NT2/D1 (cell line): ENCODE results near the gene CHST5.
A peak's percentile ranks its signal among the peaks of the same experiment; 100 is the strongest.

ENCODE experiments used
- DNase-seq: peaks from one replicate; pipeline ENCODE4 v3.0.0-alpha.2; 2011; ENCODE audit warnings: low read depth, low spot score
- H3K27me3 ChIP-seq: 2 replicates; pipeline ENCODE4 v1.6.0; 2011; ENCODE audit warnings: mild to moderate bottlenecking; ENCODE audit not compliant: insufficient read length, insufficient read depth
- H3K36me3 ChIP-seq: 2 replicates; pipeline ENCODE4 v1.6.1; 2011; ENCODE audit warnings: mild to moderate bottlenecking, low read length, mixed read lengths; ENCODE audit not compliant: insufficient read depth, insufficient read length
- H3K4me1 ChIP-seq: 2 replicates; pipeline ENCODE4 v1.5.1; 2011; ENCODE audit not compliant: insufficient read depth, insufficient read length
- H3K4me3 ChIP-seq: 2 replicates; pipeline ENCODE4 v1.5.1; 2011; ENCODE audit warnings: low read depth; ENCODE audit not compliant: insufficient read length
- H3K9ac ChIP-seq: 2 replicates; pipeline ENCODE4 v1.6.0; 2011; ENCODE audit warnings: low read depth; ENCODE audit not compliant: insufficient read length
- H3K9me3 ChIP-seq: 2 replicates; pipeline ENCODE4 v1.5.1; 2011; ENCODE audit warnings: mild to moderate bottlenecking, low read length; ENCODE audit not compliant: insufficient read depth
- SUZ12 ChIP-seq: IDR thresholded peaks from 2 replicates; pipeline ENCODE4 v1.6.1; 2011; ENCODE audit not compliant: insufficient read length, insufficient read depth; ENCODE audit errors: extremely low read depth
- YY1 ChIP-seq: IDR thresholded peaks from 2 replicates; pipeline ENCODE4 v1.6.1; 2011; ENCODE audit not compliant: insufficient read length, insufficient read depth
- ZNF274 ChIP-seq: IDR thresholded peaks from 2 replicates; pipeline ENCODE4 v1.6.1; 2011; ENCODE audit warnings: mild to moderate bottlenecking, low read depth, low read length

The CHST5 gene

DNA sequence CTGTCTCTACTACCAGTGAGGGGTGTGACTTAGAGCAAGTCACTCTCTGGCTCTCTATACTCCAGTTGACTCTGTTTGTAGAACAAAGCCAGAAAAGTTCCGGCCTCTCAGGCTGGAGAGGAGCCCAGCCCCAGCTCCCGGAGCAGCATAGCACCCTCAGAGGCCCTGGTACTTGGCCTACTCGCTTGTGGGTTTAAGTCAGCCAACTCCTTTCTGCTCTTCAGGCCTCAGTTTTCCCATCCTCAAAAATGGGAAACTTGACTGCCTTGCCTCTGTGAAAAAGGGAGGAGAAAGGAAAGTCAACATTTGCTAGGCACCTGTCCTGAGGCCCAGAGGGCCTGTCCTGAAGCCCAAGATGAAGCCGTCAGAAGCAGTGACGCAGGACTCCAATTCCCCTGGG, 41.7 kb downstream of the CHST5 start:
- no peaks in the 10 kb centered on the region for H3K9me3 ChIP-seq
- H3K9ac ChIP-seq = peak overlapping the region; percentile 85
- peaks cover 3% of the 10 kb centered on the region for H3K4me1 ChIP-seq
- no peaks in the 10 kb centered on the region for H3K27me3 ChIP-seq
- H3K4me3 ChIP-seq = peak overlapping the region; percentile 77
- peaks cover 3% of the 10 kb centered on the region for H3K36me3 ChIP-seq
- DNase-seq = no peak
- TF ChIP-seq YY1 (no peak), ZNF274 (no peak)

GRCh38 chr16:75491876-75492275, 44.0 kb downstream of the CHST5 start:
- H3K4me3 ChIP-seq = no peak overlapping the region
- H3K27me3 ChIP-seq = no peaks in the 10 kb centered on the region
- H3K9me3 ChIP-seq = no peaks in the 10 kb centered on the region
- TF ChIP-seq YY1 = no peak
- TF ChIP-seq SUZ12 = no peak
- TF ChIP-seq ZNF274 = no peak
- H3K9ac ChIP-seq = no peak overlapping the region
- H3K36me3 ChIP-seq = peaks cover 6% of the 10 kb centered on the region
- H3K4me1 ChIP-seq = peaks cover 3% of the 10 kb centered on the region
- DNase-seq = no peak

- DNase-seq = no peak
- TF ChIP-seq ZNF274 = no peak
- no peak for TF ChIP-seq SUZ12
- no peak for TF ChIP-seq YY1
- no peaks in the 10 kb centered on the region for H3K9me3 ChIP-seq
- H3K4me1 ChIP-seq = no peaks in the 10 kb centered on the region
- H3K9ac ChIP-seq = no peak overlapping the region
- H3K4me3 ChIP-seq = no peak overlapping the region
- no peaks in the 10 kb centered on the region for H3K27me3 ChIP-seq
- peaks cover 6% of the 10 kb centered on the region for H3K36me3 ChIP-seq
Observed at GRCh38 chr16:75488322-75488721, 47.6 kb downstream of the CHST5 start.

GRCh38 chr16:75486676-75487313, 49.1 kb downstream of the CHST5 start:
- no peak overlapping the region for H3K4me3 ChIP-seq
- H3K9ac ChIP-seq = no peak overlapping the region
- no peaks in the 10 kb centered on the region for H3K4me1 ChIP-seq
- DNase-seq = no peak
- no peaks in the 10 kb centered on the region for H3K27me3 ChIP-seq
- no peak for TF ChIP-seq YY1
- TF ChIP-seq ZNF274 = no peak
- TF ChIP-seq SUZ12 = no peak
- H3K9me3 ChIP-seq = no peaks in the 10 kb centered on the region
- peaks cover 16% of the 10 kb centered on the region for H3K36me3 ChIP-seq

DNA sequence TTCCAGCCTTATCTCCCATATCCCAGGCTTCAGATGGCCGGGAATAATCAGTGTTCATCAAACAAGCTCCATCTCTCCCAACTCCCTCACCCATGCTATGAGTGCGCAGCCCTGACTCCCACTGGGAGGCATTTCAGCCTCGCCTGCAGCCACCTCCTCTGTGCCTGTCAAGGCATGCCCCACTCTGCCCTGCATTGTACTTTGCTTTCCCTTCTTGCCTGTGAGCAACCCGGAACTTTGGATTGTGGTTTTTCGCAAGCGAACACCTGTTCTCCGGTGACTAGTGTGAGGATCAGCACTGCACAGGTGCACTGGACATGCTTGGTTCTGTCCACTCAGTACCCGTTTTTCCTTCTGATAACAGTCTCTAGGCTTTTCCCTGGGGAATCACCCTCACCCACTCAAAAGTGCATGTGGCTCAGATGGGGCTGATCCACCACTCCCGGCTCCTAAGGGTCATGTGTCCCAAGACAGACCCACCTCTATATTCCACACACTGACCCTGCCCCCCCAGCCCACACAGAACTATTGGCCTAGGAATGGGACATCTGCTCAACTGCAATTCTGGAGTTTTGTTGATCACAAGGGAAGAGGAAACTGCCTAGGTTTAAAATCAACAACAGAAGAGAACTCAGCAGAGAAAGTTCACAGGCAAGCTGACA, 49.8 kb downstream of the CHST5 start:
- TF ChIP-seq ZNF274 (no peak), SUZ12 (no peak), YY1 (no peak)
- Histone ChIP-seq H3K4me3 (no peak overlapping the region), H3K27me3 (no peaks in the 10 kb centered on the region), H3K9ac (no peak overlapping the region), H3K36me3 (peaks cover 21% of the 10 kb centered on the region), H3K4me1 (no peaks in the 10 kb centered on the region), H3K9me3 (no peaks in the 10 kb centered on the region)
- DNase-seq = no peak

- Histone ChIP-seq H3K4me1 (no peaks in the 10 kb centered on the region), H3K36me3 (peaks cover 21% of the 10 kb centered on the region), H3K9ac (no peak overlapping the region), H3K4me3 (no peak overlapping the region), H3K27me3 (no peaks in the 10 kb centered on the region), H3K9me3 (no peaks in the 10 kb centered on the region)
- TF ChIP-seq SUZ12 = no peak
- TF ChIP-seq ZNF274 = no peak
- no peak for TF ChIP-seq YY1
- DNase-seq = no peak
Observed at GRCh38 chr16:75485230-75486013, 50.5 kb downstream of the CHST5 start.

GRCh38 chr16:75483222-75483621, 52.7 kb downstream of the CHST5 start:
- H3K9me3 ChIP-seq = no peaks in the 10 kb centered on the region
- TF ChIP-seq SUZ12 (no peak), YY1 (no peak), ZNF274 (no peak)
- no peak overlapping the region for H3K9ac ChIP-seq
- no peaks in the 10 kb centered on the region for H3K27me3 ChIP-seq
- H3K4me3 ChIP-seq = no peak overlapping the region
- H3K4me1 ChIP-seq = no peaks in the 10 kb centered on the region
- peaks cover 42% of the 10 kb centered on the region for H3K36me3 ChIP-seq
- DNase-seq = no peak
